Keratinocyte (primary cell): Measurements from ENCODE around the gene ATXN7L1. TPM values are rescaled to one million over a fixed set of nuclear protein-coding genes. Genes with fewer than 3 reads are reported as not detected.

Experiments
- DNase-seq: peaks from one replicate; pipeline ENCODE4 v3.0.0-alpha.2; 2011; ENCODE audit warnings: low read depth, missing footprints, low spot score
- FAIRE-seq: peaks from 2 replicates; lab custom pipeline; 2011; peaks lifted over from hg19 to GRCh38; lab: Jason Lieb, UNC
- H2AFZ ChIP-seq: 2 replicates; pipeline ENCODE4 v1.6.0; 2012; ENCODE audit warnings: low read length, control low read depth, inconsistent platforms; ENCODE audit not compliant: control insufficient read depth
- H3K27ac ChIP-seq: 2 replicates; pipeline ENCODE4 v1.5.1; 2011; ENCODE audit warnings: low read length; ENCODE audit not compliant: control insufficient read depth, insufficient read depth
- H3K27me3 ChIP-seq: 3 replicates; pipeline ENCODE4 v1.6.0; 2011; ENCODE audit warnings: low read length; ENCODE audit not compliant: control insufficient read depth, insufficient read depth; ENCODE audit errors: extremely low read depth
- H3K36me3 ChIP-seq, 2 experiments: 2 replicates in 1 of 2; 3 replicates in 1 of 2; pipeline ENCODE4 v1.5.1; 2011; ENCODE audit warnings: low read length in 2 of 2, mild to moderate bottlenecking in 1 of 2; ENCODE audit not compliant: control insufficient read depth in 2 of 2, insufficient read depth in 2 of 2; ENCODE audit errors: extremely low read depth in 1 of 2
- H3K4me1 ChIP-seq: 3 replicates; pipeline ENCODE4 v1.5.1; 2011; ENCODE audit warnings: low read length; ENCODE audit not compliant: control insufficient read depth, insufficient read depth; ENCODE audit errors: extremely low read depth
- H3K4me2 ChIP-seq: 3 replicates; pipeline ENCODE4 v1.6.0; 2011; ENCODE audit warnings: low read depth, low read length; ENCODE audit not compliant: control insufficient read depth, insufficient read depth; ENCODE audit errors: extremely low read depth
- H3K4me3 ChIP-seq, 3 experiments: fragments of 200-600 bp in 1 of 3; sonication (generic) in 1 of 3; 2 replicates in 2 of 3; 3 replicates in 1 of 3; pipeline ENCODE4 v1.5.1; 2011 to 2016; ENCODE audit warnings: low read length in 3 of 3, mild to moderate bottlenecking in 3 of 3, control low read depth in 2 of 3, inconsistent platforms in 1 of 3, low read depth in 1 of 3, mixed read lengths in 1 of 3, mixed run types in 1 of 3, moderate library complexity in 1 of 3; ENCODE audit not compliant: control insufficient read depth in 2 of 3, insufficient read depth in 2 of 3; ENCODE audit errors: extremely low read depth in 1 of 3
- H3K79me2 ChIP-seq: 2 replicates; pipeline ENCODE4 v1.6.0; 2012; ENCODE audit warnings: low read length; ENCODE audit not compliant: control insufficient read depth, insufficient read depth
- H3K9ac ChIP-seq: 3 replicates; pipeline ENCODE4 v1.6.0; 2011; ENCODE audit warnings: low read length; ENCODE audit not compliant: control insufficient read depth, insufficient read depth; ENCODE audit errors: extremely low read depth
- H3K9me1 ChIP-seq: 3 replicates; pipeline ENCODE4 v1.6.0; 2011; ENCODE audit warnings: low read length; ENCODE audit not compliant: control insufficient read depth, insufficient read depth; ENCODE audit errors: extremely low read depth
- H3K9me3 ChIP-seq: 2 replicates; pipeline ENCODE4 v1.5.1; 2012; ENCODE audit warnings: low read depth, low read length; ENCODE audit not compliant: control insufficient read depth
- H4K20me1 ChIP-seq: 3 replicates; pipeline ENCODE4 v1.6.0; 2011; ENCODE audit warnings: low read length; ENCODE audit not compliant: control insufficient read depth, insufficient read depth; ENCODE audit errors: extremely low read depth
- EZH2 ChIP-seq: IDR thresholded peaks from one replicate; pipeline ENCODE4 v1.6.1; 2012; ENCODE audit warnings: inconsistent platforms, mild to moderate bottlenecking, low read length, moderate library complexity
- dilution Hi-C: fragments of 300-500 bp; cut with MboI; formaldehyde crosslinking; loops from one replicate; pipeline ENCODE4 v1.7.0; 2020; ENCODE audit warnings: low sequenced_read_pairs; ENCODE audit not compliant: extremely low pct_ligation_motif_present
- polyA plus RNA-seq, 5 experiments: library from polyadenylated mRNA; depleted of rRNA in 3 of 5; stranded (reverse) in 3 of 5; stranded (forward) in 1 of 5; unstranded in 1 of 5; fragments of >200 nt; gene quantifications; 1 replicate in 1 of 5; 2 replicates in 3 of 5; 3 replicates in 1 of 5; pipeline versions ENCODE4 v1.2.1 to v1.2.3, GENCODE V29; 2011 to 2012; ENCODE audit warnings: missing spikeins in 2 of 5, low read depth in 1 of 5, low replicate concordance in 1 of 5
- TF ChIP-seq, protein P1 (sequence below), 3 experiments: IDR thresholded peaks in 1 of 3; conservative IDR thresholded peaks in 1 of 3; optimal IDR thresholded peaks in 1 of 3; 2 replicates in 2 of 3; 3 replicates in 1 of 3; pipeline versions ENCODE3 to v1.5.1; 2011; ENCODE audit warnings: low read length in 3 of 3, mild to moderate bottlenecking in 3 of 3, moderate library complexity in 2 of 3, control low read depth in 1 of 3, inconsistent platforms in 1 of 3; ENCODE audit not compliant: insufficient read depth in 2 of 3; ENCODE audit errors: extremely low read depth in 1 of 3

The ATXN7L1 gene
- polyA plus RNA-seq, 1 donor (not counting 4 experiments of a cell fraction or from before 2014, with no cell fraction given) = 4.8 TPM

DNA sequence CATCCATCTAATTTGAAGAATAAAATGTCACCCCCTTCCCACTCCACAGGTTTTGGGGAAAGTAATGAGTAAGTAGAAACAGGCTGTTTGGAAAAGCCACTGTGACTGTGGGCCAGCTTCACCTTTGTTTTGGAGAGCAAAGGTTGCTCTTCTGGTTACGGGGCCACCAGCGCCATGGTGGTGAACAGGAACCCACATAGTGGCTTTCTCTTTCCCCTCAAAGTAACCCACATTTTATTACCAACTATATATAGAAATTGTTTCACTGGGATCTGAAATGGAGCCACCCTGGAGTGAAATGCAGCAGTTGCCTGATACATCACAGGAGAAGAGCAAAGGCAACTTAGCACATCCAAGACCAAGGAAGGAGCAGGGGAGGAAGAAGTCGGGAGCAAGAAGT, 182.8 kb downstream of the ATXN7L1 start:
- Histone ChIP-seq H3K9ac (no peak overlapping the region), H3K27ac (no peak overlapping the region), H3K9me1 (no peaks in the 10 kb centered on the region), H3K4me1 (peaks cover 6% of the 10 kb centered on the region), H3K4me2 (no peak overlapping the region), H3K36me3 (no peaks in the 10 kb centered on the region), H4K20me1 (no peaks in the 10 kb centered on the region), H3K4me3 (no peak overlapping the region), H3K27me3 (no peaks in the 10 kb centered on the region), H3K9me3 (no peaks in the 10 kb centered on the region), H2AFZ (no peak overlapping the region), H3K79me2 (no peaks in the 10 kb centered on the region)
- no peak for DNase-seq
- TF ChIP-seq, protein P1, sequence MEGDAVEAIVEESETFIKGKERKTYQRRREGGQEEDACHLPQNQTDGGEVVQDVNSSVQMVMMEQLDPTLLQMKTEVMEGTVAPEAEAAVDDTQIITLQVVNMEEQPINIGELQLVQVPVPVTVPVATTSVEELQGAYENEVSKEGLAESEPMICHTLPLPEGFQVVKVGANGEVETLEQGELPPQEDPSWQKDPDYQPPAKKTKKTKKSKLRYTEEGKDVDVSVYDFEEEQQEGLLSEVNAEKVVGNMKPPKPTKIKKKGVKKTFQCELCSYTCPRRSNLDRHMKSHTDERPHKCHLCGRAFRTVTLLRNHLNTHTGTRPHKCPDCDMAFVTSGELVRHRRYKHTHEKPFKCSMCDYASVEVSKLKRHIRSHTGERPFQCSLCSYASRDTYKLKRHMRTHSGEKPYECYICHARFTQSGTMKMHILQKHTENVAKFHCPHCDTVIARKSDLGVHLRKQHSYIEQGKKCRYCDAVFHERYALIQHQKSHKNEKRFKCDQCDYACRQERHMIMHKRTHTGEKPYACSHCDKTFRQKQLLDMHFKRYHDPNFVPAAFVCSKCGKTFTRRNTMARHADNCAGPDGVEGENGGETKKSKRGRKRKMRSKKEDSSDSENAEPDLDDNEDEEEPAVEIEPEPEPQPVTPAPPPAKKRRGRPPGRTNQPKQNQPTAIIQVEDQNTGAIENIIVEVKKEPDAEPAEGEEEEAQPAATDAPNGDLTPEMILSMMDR (optimal IDR thresholded peaks at IDR 0.05 in 1 of 3, IDR thresholded peaks at IDR 0.05 in 1 of 3, conservative IDR thresholded peaks at IDR 0.05 in 1 of 3; ENCODE audit: extremely low read depth in 1 of 3, insufficient read depth in 2 of 3, low read length in 3 of 3) = no peak
- no peak for TF ChIP-seq EZH2
- dilution Hi-C loops = no loop called here
- no peak for FAIRE-seq

DNA sequence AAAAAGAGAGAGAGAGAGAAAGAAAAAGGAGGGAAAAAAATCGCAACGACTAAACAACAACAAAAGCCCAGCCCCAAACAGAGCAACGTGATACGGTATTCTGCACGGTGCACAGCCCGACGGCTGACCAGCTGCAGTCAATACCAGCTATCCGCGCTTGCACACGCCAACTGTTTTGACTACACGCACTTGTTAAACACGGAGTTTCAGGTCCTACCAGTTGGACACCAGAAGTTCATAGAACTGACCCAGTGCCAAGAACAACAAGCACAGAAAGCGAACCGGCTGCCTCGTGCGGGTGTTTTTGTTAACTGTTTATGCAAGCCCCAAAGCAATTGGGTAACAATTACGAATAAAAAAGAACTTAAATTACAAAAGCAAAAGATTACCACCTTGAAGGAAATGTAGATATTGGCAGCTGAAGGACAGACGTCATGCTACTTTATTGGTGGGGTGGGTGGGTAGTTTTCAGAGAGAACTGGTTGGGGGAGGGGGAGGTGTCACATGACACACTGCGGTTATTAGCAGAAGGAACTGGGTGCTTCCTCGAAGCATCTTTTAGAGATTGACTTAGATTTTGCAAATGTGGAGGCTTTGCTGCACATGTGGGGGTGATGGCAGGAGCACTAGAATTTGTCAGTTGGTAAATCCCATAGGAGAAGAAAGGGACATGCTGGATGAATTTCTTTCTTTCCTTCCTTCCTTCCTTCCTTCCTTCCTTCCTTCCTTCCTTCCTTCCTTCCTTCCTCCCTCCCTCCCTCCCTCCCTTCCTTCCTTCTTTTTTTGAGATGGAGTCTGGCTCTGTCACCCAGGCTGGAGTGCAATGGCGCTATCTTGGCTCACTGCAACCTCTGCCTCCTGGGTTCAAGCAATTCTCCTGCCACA, 184.5 kb downstream of the ATXN7L1 start:
- peak overlapping the region in 2 of 3 experiments; percentile 41 to 60 for H3K4me3 ChIP-seq
- dilution Hi-C loops = no loop called here
- no peaks in the 10 kb centered on the region for H3K79me2 ChIP-seq
- DNase-seq = no peak
- no peaks in the 10 kb centered on the region for H3K9me1 ChIP-seq
- peak overlapping the region; percentile 1 for H2AFZ ChIP-seq
- no peak for FAIRE-seq
- no peaks in the 10 kb centered on the region for H3K9me3 ChIP-seq
- no peak overlapping the region for H3K9ac ChIP-seq
- peaks cover 6% of the 10 kb centered on the region for H3K4me1 ChIP-seq
- H3K27ac ChIP-seq = no peak overlapping the region
- H4K20me1 ChIP-seq = no peaks in the 10 kb centered on the region
- no peak for TF ChIP-seq EZH2
- TF ChIP-seq, protein P1 (optimal IDR thresholded peaks at IDR 0.05 in 1 of 3, IDR thresholded peaks at IDR 0.05 in 1 of 3, conservative IDR thresholded peaks at IDR 0.05 in 1 of 3; ENCODE audit: extremely low read depth in 1 of 3, insufficient read depth in 2 of 3, low read length in 3 of 3) = no peak
- H3K27me3 ChIP-seq = no peaks in the 10 kb centered on the region
- H3K36me3 ChIP-seq = no peaks in the 10 kb centered on the region
- peak overlapping the region; percentile 84 for H3K4me2 ChIP-seq
